ENCODE data around the gene TMEM63A. TPM values are rescaled to one million over a fixed set of nuclear protein-coding genes. Genes with fewer than 3 reads are reported as not detected.
A peak's percentile ranks its signal among the peaks of the same experiment; 100 is the strongest.

The TMEM63A gene
- total RNA-seq, 1 experiment from 2014 or later = 7.4 TPM

GRCh38 chr1:225876900-225877510 lies 5.2 kb downstream of the TMEM63A start:
- no peak for DNase-seq (ENCODE audit: low read depth, low spot score)
- in situ Hi-C loops (cut with HindIII; ENCODE audit: low pct_unique_long_range_greater_than_20kb, low sequenced_read_pairs) = no loop called here

GRCh38 chr1:225875044-225875815 lies 7.0 kb downstream of the TMEM63A start:
- no peak for DNase-seq (ENCODE audit: low read depth, low spot score)
- in situ Hi-C loops (cut with HindIII; ENCODE audit: low pct_unique_long_range_greater_than_20kb, low sequenced_read_pairs) = no loop called here

GRCh38 chr1:225874431-225874830 lies 7.7 kb downstream of the TMEM63A start:
- in situ Hi-C loops (cut with HindIII; ENCODE audit: low pct_unique_long_range_greater_than_20kb, low sequenced_read_pairs) = no loop called here
- DNase-seq (ENCODE audit: low read depth, low spot score) = no peak

GRCh38 chr1:225873281-225873850 lies 8.8 kb downstream of the TMEM63A start:
- DNase-seq (ENCODE audit: low read depth, low spot score) = no peak
- in situ Hi-C loops (cut with HindIII; ENCODE audit: low pct_unique_long_range_greater_than_20kb, low sequenced_read_pairs) = no loop called here

- no peak for DNase-seq (ENCODE audit: low read depth, low spot score)
- in situ Hi-C loops (cut with HindIII; ENCODE audit: low pct_unique_long_range_greater_than_20kb, low sequenced_read_pairs) = no loop called here
Measured at GRCh38 chr1:225872075-225872430, 10.1 kb downstream of the TMEM63A start.

GRCh38 chr1:225871359-225872074 lies 10.7 kb downstream of the TMEM63A start:
- no peak for DNase-seq (ENCODE audit: low read depth, low spot score)
- in situ Hi-C loops (cut with HindIII; ENCODE audit: low pct_unique_long_range_greater_than_20kb, low sequenced_read_pairs) = no loop called here

GRCh38 chr1:225870911-225871310 lies 11.3 kb downstream of the TMEM63A start:
- in situ Hi-C loops (cut with HindIII; ENCODE audit: low pct_unique_long_range_greater_than_20kb, low sequenced_read_pairs) = no loop called here

GRCh38 chr1:225868631-225869330 lies 13.4 kb downstream of the TMEM63A start:
- no peak for DNase-seq (ENCODE audit: low read depth, low spot score)
- in situ Hi-C loops (cut with HindIII; ENCODE audit: low pct_unique_long_range_greater_than_20kb, low sequenced_read_pairs) = no loop called here

More at GRCh38 chr1:225870911-225871310, 11.3 kb downstream of the TMEM63A start:
- no peak for DNase-seq (ENCODE audit: low read depth, low spot score)

GRCh38 chr1:225866981-225867380 lies 15.2 kb downstream of the TMEM63A start:
- in situ Hi-C loops (cut with HindIII; ENCODE audit: low pct_unique_long_range_greater_than_20kb, low sequenced_read_pairs) = no loop called here
- DNase-seq (ENCODE audit: low read depth, low spot score) = peak; percentile 30

- DNase-seq (ENCODE audit: low read depth, low spot score) = no peak
- in situ Hi-C loops (cut with HindIII; ENCODE audit: low pct_unique_long_range_greater_than_20kb, low sequenced_read_pairs) = no loop called here
Measured at GRCh38 chr1:225866061-225866837, 15.9 kb downstream of the TMEM63A start.

- DNase-seq (ENCODE audit: low read depth, low spot score) = no peak
- in situ Hi-C loops (cut with HindIII; ENCODE audit: low pct_unique_long_range_greater_than_20kb, low sequenced_read_pairs) = no loop called here
Measured at GRCh38 chr1:225865514-225865913, 16.7 kb downstream of the TMEM63A start.

GRCh38 chr1:225863167-225863566 lies 19.0 kb downstream of the TMEM63A start:
- in situ Hi-C loops (cut with HindIII; ENCODE audit: low pct_unique_long_range_greater_than_20kb, low sequenced_read_pairs) = no loop called here
- DNase-seq (ENCODE audit: low read depth, low spot score) = no peak

- in situ Hi-C loops (cut with HindIII; ENCODE audit: low pct_unique_long_range_greater_than_20kb, low sequenced_read_pairs) = no loop called here
- DNase-seq (ENCODE audit: low read depth, low spot score) = no peak
Measured at GRCh38 chr1:225862581-225862950, 19.6 kb downstream of the TMEM63A start.

GRCh38 chr1:225861834-225862580 lies 20.2 kb downstream of the TMEM63A start:
- in situ Hi-C loops (cut with HindIII; ENCODE audit: low pct_unique_long_range_greater_than_20kb, low sequenced_read_pairs) = no loop called here
- no peak for DNase-seq (ENCODE audit: low read depth, low spot score)

GRCh38 chr1:225860876-225861441 lies 21.2 kb downstream of the TMEM63A start:
- DNase-seq (ENCODE audit: low read depth, low spot score) = no peak
- in situ Hi-C loops (cut with HindIII; ENCODE audit: low pct_unique_long_range_greater_than_20kb, low sequenced_read_pairs) = no loop called here

GRCh38 chr1:225860107-225860506 lies 22.1 kb downstream of the TMEM63A start:
- in situ Hi-C loops (cut with HindIII; ENCODE audit: low pct_unique_long_range_greater_than_20kb, low sequenced_read_pairs) = no loop called here
- no peak for DNase-seq (ENCODE audit: low read depth, low spot score)

Measured in SK-MEL-5 (cell line).